CD4-positive, alpha-beta memory T cell (primary cell): Measurements from ENCODE around the gene ANKRD36B. TPM values are rescaled to one million over a fixed set of nuclear protein-coding genes. Genes with fewer than 3 reads are reported as not detected.
A peak's percentile ranks its signal among the peaks of the same experiment; 100 is the strongest.
"Not testable (repeated sequence)": the region's sequence is repeated elsewhere in the genome, so short reads cannot be mapped to it uniquely, and the experiment has no call there.

Experiments used
- CTCF ChIA-PET: fragments of 350-600 bp; sonication (Branson Sonifier 250); formaldehyde crosslinking; loops from one replicate; lab custom pipeline; 2021; ENCODE audit warnings: inconsistent platforms; ENCODE audit not compliant: partially characterized antibody; lab: Charles Lee
- POLR2A ChIA-PET: fragments of 350-600 bp; sonication (Branson Sonifier 250); formaldehyde crosslinking; loops from one replicate; lab custom pipeline; 2021; ENCODE audit not compliant: partially characterized antibody; lab: Charles Lee
- DNase-seq, 5 donors: peaks; one replicate each; pipeline versions ENCODE4 v3.0.0 to v3.0.0-alpha.2; 2020 to 2022; ENCODE audit warnings: mixed read lengths in 1 of 5
- H3K27ac ChIP-seq: one replicate; pipeline ENCODE4 v1.7.0; 2013; ENCODE audit warnings: low read depth, low read length
- H3K27me3 ChIP-seq: 2 replicates; pipeline ENCODE4 v1.7.0; 2013; ENCODE audit warnings: mild to moderate bottlenecking, low read length, moderate library complexity; ENCODE audit not compliant: insufficient read depth
- H3K36me3 ChIP-seq: 2 replicates; pipeline ENCODE4 v1.7.0; 2013; ENCODE audit warnings: mild to moderate bottlenecking, low read length, moderate library complexity; ENCODE audit not compliant: insufficient read depth
- H3K4me1 ChIP-seq: 2 replicates; pipeline ENCODE4 v1.7.0; 2013; ENCODE audit warnings: mild to moderate bottlenecking, low read length, moderate library complexity; ENCODE audit not compliant: insufficient read depth
- H3K4me3 ChIP-seq, 2 donors: one replicate each; pipeline ENCODE4 v1.7.0; 2013; ENCODE audit warnings: low read length in 2 of 2, mild to moderate bottlenecking in 1 of 2
- H3K9me3 ChIP-seq, 2 donors: one replicate each; pipeline ENCODE4 v1.7.0; 2013; ENCODE audit warnings: low read length in 2 of 2, control low read depth in 1 of 2; ENCODE audit not compliant: control insufficient read depth in 1 of 2
- H3K27ac Mint-ChIP-seq, 7 donors: one replicate each; pipeline ENCODE4 v1.8.0; 2020 to 2021; ENCODE audit warnings: mixed read lengths in 7 of 7, mild to moderate bottlenecking in 6 of 7, inconsistent platforms in 3 of 7, moderate library complexity in 3 of 7
- H3K27me3 Mint-ChIP-seq, 2 donors: one replicate each; pipeline ENCODE4 v1.8.0; 2020 to 2021; ENCODE audit warnings: mixed read lengths in 2 of 2
- H3K36me3 Mint-ChIP-seq, 2 donors: one replicate each; pipeline ENCODE4 v1.8.0; 2020 to 2021; ENCODE audit warnings: mixed read lengths in 2 of 2, inconsistent platforms in 1 of 2, mild to moderate bottlenecking in 1 of 2
- H3K4me1 Mint-ChIP-seq, 4 donors: one replicate each; pipeline ENCODE4 v1.8.0; 2020 to 2021; ENCODE audit warnings: mixed read lengths in 4 of 4, mild to moderate bottlenecking in 1 of 4
- H3K4me3 Mint-ChIP-seq, 8 donors: one replicate each; pipeline ENCODE4 v1.8.0; 2020 to 2021; ENCODE audit warnings: mixed read lengths in 8 of 8, mild to moderate bottlenecking in 7 of 8, moderate library complexity in 6 of 8, inconsistent platforms in 3 of 8
- H3K9me3 Mint-ChIP-seq, 8 donors: one replicate each; pipeline ENCODE4 v1.8.0; 2020 to 2021; ENCODE audit warnings: mixed read lengths in 8 of 8, mild to moderate bottlenecking in 5 of 8, inconsistent platforms in 3 of 8, moderate library complexity in 1 of 8
- intact Hi-C: fragments of 100-400 bp; cut with micrococcal nuclease; formaldehyde crosslinking; loops from one replicate; pipeline ENCODE4 v1.15.1; 2023
- polyA plus RNA-seq, 2 donors: library from polyadenylated mRNA; unstranded; fragments of 300-500 nt; fragmentation: Illumina TruSeq; gene quantifications; one replicate each; pipeline ENCODE4 v1.2.3, GENCODE V29; 2021
- total RNA-seq, 2 experiments: library from RNA; stranded (reverse); gene quantifications; one replicate each; pipeline ENCODE4 v1.2.3, GENCODE V29; 2021

ANKRD36B gene
- total and polyA plus RNA-seq, 4 experiments from 2014 or later: 6.4 to 82.0 (median 54.3) TPM

DNA sequence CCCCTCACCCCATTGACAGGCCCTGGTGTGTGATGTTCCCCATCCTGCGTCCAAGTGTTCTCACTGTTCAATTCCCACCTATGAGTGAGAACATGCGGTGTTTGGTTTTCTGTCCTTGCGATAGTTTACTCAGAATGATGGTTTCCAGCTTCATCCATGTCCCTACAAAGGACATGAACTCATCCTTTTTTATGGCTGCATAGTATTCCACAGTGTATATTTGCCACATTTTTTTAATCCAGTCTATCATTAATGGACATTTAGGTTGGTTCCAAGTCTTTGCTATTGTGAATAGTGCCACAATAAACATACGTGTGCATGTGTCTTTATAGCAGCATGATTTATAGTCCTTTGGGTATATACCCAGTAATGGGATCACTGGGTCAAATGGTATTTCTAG is 6.5 kb upstream of the ANKRD36B start:
- H3K4me3 ChIP-seq, H3K36me3 ChIP-seq, H3K36me3 Mint-ChIP-seq, H3K9me3 Mint-ChIP-seq, CTCF ChIA-PET, H3K27ac Mint-ChIP-seq, H3K4me3 Mint-ChIP-seq, H3K9me3 ChIP-seq, POLR2A ChIA-PET, H3K4me1 ChIP-seq, H3K27me3 ChIP-seq, H3K4me1 Mint-ChIP-seq, intact Hi-C loops, DNase-seq, H3K27ac ChIP-seq: not testable (repeated sequence)
- H3K27me3 Mint-ChIP-seq: peaks cover 8 to 15% of the 10 kb centered on the region in 2 donors

DNA sequence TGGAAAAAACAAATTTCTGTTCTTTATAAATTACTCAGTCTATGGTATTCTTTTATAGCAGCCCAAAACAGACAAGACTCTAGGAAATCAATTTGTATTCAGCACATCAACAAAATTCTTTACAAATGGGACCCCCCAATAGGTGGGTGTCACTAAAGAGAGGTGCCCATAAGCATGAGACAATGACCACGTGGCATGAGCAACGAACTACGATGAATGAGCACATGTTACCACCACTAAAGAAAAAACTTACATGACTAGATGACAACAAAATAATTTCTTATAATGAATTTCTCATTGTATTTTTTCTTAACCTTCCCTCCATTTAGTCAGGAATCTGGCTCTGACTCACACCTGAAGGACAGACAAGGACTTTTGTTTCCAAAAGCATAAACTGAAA is 3.8 kb upstream of the ANKRD36B start:
- H3K27me3 ChIP-seq, H3K4me1 ChIP-seq, POLR2A ChIA-PET, H3K27ac ChIP-seq, H3K9me3 ChIP-seq, H3K36me3 ChIP-seq, H3K27me3 Mint-ChIP-seq, H3K36me3 Mint-ChIP-seq, intact Hi-C loops, H3K4me3 Mint-ChIP-seq, DNase-seq, H3K27ac Mint-ChIP-seq, H3K4me3 ChIP-seq, H3K9me3 Mint-ChIP-seq: not testable (repeated sequence)
- H3K4me1 Mint-ChIP-seq: peaks cover 0 to 12% (median 4%) of the 10 kb centered on the region in 4 donors
- CTCF ChIA-PET: interaction anchor here (4.6 kb wide), 1 partner anchor 104 kb away, joined by 157 read pairs; no protein-coding TSS in a partner anchor

DNA sequence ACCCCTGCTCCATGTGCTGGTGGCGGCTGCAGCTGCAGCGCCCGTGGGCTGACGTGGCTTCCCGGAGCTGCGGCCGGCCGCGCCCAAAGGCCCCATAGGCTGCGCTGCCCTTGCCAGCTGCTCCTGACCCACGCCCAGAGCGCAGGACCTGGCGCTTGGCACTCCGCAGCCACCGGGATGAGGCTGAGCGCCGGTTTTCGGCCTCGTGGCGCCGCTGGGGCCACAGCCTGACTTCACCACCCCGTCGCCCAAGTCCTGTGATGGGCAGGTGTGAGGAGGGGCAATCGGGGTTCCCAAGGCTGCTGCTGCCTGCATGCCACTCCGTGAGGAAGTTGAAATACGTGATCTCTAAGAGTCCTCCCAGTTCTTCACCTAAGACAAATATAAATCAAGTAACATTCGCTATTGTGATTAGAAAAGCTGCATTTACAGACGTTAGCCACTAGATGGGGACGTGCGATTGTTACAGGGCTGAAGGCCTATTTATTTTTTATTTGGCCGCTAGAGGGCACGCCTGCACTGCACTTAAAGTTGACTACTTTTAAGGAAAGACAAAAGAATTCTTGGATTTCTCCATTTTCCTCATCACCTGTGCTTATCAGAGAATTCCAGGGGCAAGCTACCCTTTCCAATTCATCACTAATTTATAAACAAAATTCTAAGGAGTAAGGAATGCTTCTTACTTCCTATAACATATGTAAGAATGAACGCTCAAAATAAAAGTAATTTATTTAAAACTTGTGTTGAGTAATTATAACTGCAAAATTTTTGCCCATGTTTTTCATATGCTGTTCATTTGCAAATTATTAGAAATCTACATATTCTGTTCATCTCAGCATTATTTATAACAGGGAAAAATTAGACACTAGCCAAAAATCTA is 1.1 kb upstream of the ANKRD36B start:
- Mint-ChIP-seq H3K27ac (peak overlapping the region; percentile 75 to 97 (median 82)), H3K4me1 (peaks cover 0 to 12% (median 4%) of the 10 kb centered on the region in 4 donors), H3K4me3 (peak overlapping the region; percentile 83 to 95 (median 88))
- H3K27ac ChIP-seq: peak overlapping the region; percentile 75
- not testable (repeated sequence) for H3K36me3 ChIP-seq, H3K27me3 Mint-ChIP-seq, H3K9me3 ChIP-seq, H3K27me3 ChIP-seq, H3K36me3 Mint-ChIP-seq, H3K4me1 ChIP-seq, H3K9me3 Mint-ChIP-seq
- peak overlapping the region; percentile 29 to 73 for H3K4me3 ChIP-seq
- peak; percentile 84 for DNase-seq
- intact Hi-C loops: loop anchor here (1.0 kb wide), 2 partner anchors 74 to 795 kb away; partner anchors contain the start of gene ACTR1B
- ChIA-PET CTCF (interaction anchor here (0.8 to 4.6 kb wide), 19 partner anchors 54 to 216 kb away, joined by 3 to 157 read pairs (median 5); partner anchors contain the start of genes ACTR1B, COX5B and ZAP70), POLR2A (interaction anchor here (0.7 to 2.9 kb wide), 9 partner anchors 52 to 127 kb away, joined by 3 to 61 read pairs (median 11); partner anchors contain the start of genes ACTR1B, COX5B and ZAP70)

DNA sequence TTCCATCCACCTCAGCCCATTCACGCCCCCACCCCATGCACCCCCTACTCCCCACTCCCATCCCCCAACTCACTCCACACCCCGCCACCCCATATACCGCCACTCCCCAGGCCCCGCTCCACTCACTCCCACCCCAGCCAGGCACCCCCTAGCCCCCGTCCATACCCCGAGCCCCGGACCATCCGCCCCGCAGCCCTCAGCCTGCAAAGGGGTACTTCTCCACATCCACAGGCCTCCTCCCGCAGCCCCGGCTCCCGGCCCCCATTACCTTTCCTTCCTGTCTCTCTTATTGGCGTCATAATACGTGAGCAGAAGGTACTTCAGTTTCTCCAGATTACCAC is 450 bp downstream of the ANKRD36B start:
- H3K4me1 ChIP-seq, DNase-seq, H3K9me3 Mint-ChIP-seq, H3K9me3 ChIP-seq, intact Hi-C loops, H3K36me3 ChIP-seq, H3K27me3 ChIP-seq, H3K36me3 Mint-ChIP-seq, H3K27me3 Mint-ChIP-seq: not testable (repeated sequence)
- peak overlapping the region; percentile 54 to 65 for H3K4me3 ChIP-seq
- Mint-ChIP-seq H3K27ac (peak overlapping the region; percentile 94 to 100 (median 99)), H3K4me1 (peaks cover 0 to 12% (median 4%) of the 10 kb centered on the region in 4 donors), H3K4me3 (peak overlapping the region; percentile 98 to 99 (median 99))
- POLR2A ChIA-PET: interaction anchor here (1.5 to 2.9 kb wide), 6 partner anchors 57 to 124 kb away, joined by 5 to 61 read pairs (median 20); partner anchors contain the start of genes ACTR1B, COX5B and ZAP70
- peak overlapping the region; percentile 68 for H3K27ac ChIP-seq
- CTCF ChIA-PET: interaction anchor here (4.6 kb wide), 1 partner anchor 109 kb away, joined by 157 read pairs; no protein-coding TSS in a partner anchor

DNA sequence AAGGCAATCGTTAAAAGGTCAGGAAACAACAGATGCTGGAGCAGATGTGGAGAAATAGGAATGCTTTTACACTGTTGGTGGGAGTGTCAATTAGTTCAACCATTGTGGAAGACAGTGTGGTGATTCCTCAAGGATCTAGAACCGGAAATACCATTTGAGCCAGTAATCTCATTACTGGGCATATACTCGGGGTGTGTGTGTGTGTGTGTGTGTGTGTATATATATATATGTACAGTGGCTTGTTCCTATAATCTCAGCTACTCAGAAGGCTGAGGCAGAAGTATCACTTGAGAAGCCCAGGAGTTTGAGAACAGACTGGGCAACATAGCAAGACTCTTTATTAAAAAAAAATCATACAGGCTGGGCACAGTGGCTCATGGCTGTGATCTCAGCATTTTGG is 24.0 kb downstream of the ANKRD36B start:
- Mint-ChIP-seq H3K27ac (peak overlapping the region in 2 of 7 donors; percentile 26 to 61), H3K36me3 (peaks cover 11 to 16% of the 10 kb centered on the region in 2 donors), H3K4me1 (peaks cover 7 to 14% (median 11%) of the 10 kb centered on the region in 4 donors)
- intact Hi-C loops, H3K27me3 ChIP-seq, POLR2A ChIA-PET, H3K4me3 Mint-ChIP-seq, CTCF ChIA-PET, H3K4me3 ChIP-seq, H3K27ac ChIP-seq, H3K36me3 ChIP-seq, H3K9me3 Mint-ChIP-seq, H3K4me1 ChIP-seq, DNase-seq, H3K27me3 Mint-ChIP-seq, H3K9me3 ChIP-seq: not testable (repeated sequence)

DNA sequence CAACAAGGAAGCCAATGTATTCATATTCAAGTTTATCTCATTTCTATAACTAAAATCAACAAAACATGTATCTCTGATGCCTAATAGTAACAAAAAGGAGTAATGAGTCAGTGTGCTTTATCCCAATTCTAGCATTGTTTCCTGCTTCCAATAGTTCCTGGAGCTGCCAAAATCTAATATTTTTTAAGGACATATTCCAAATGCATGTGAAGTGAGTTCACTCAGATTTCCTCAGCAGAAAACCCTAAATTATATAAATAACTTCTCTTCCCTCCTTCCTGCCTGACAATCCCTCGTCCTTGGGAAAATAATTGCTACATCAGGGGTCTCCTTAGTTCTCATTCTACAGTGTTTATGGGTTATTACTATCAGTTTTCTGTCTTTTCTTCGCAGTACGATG is 37.3 kb downstream of the ANKRD36B start:
- H3K27ac ChIP-seq, H3K27me3 Mint-ChIP-seq, H3K4me3 Mint-ChIP-seq, H3K9me3 ChIP-seq, CTCF ChIA-PET, H3K4me1 ChIP-seq, H3K27me3 ChIP-seq, H3K4me3 ChIP-seq, H3K9me3 Mint-ChIP-seq, POLR2A ChIA-PET, H3K4me1 Mint-ChIP-seq, intact Hi-C loops, H3K27ac Mint-ChIP-seq, DNase-seq: not testable (repeated sequence)
- peaks cover 65 to 85% of the 10 kb centered on the region in 2 donors for H3K36me3 Mint-ChIP-seq
- H3K36me3 ChIP-seq: peaks cover 27% of the 10 kb centered on the region

DNA sequence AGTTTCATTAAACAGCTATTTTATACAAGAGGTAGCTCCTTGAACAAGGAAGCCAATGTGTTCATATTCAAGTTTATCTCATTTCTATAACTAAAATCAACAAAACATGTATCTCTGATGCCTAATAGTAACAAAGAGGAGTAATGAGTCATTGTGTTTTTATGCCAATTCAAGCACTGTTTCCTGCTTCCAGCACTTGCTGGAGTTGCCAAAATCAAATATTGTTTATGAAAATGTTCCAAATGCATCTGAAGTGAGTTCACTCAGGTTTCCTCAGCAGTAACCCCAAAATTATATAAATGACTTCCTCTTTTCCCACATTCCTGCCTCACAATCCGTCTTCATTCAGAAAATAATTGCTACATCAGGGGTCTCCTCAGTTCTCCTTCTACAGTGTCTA is 39.2 kb downstream of the ANKRD36B start:
- CTCF ChIA-PET, H3K27me3 Mint-ChIP-seq, DNase-seq, H3K4me1 ChIP-seq, POLR2A ChIA-PET, intact Hi-C loops, H3K4me1 Mint-ChIP-seq, H3K27me3 ChIP-seq, H3K9me3 Mint-ChIP-seq, H3K4me3 ChIP-seq, H3K4me3 Mint-ChIP-seq, H3K27ac ChIP-seq, H3K9me3 ChIP-seq: not testable (repeated sequence)
- Mint-ChIP-seq H3K27ac (peak overlapping the region in 1 of 7 donors; percentile 39), H3K36me3 (peaks cover 69 to 90% of the 10 kb centered on the region in 2 donors)
- peaks cover 31% of the 10 kb centered on the region for H3K36me3 ChIP-seq
